ENCODE results near the gene TPH1.

DNA sequence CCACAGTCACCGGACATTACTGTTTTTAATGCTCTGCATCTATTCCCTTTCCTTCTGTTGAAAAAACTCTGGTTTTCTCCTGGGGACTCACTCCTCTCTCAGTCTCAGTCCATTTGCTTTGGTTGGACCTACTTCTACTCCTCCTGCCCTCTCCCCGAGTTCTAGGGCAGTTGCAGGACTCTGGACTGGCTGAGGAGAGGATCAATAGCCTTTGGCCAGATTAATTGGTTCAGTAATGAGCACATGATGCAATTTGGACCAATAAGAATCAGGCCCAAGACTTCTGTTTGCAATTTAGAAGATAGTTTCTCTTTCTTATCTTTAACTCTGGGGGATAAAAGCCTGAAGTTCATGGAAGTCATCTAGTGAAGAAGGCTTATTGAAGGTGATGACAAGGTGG, 15.3 kb upstream of the TPH1 start:
- TF ChIP-seq CTCF (conservative IDR thresholded peaks at IDR 0.05; ENCODE audit: low read depth, low read length) (no peak), EZH2 (IDR thresholded peaks at IDR 0.05; ENCODE audit: borderline replicate concordance, low read depth, low read length, poor library complexity, severe bottlenecking) (no peak)

All from A673 (cell line).